ENCODE measurements around the gene HIRIP3. TPM values are rescaled to one million over a fixed set of nuclear protein-coding genes. Genes with fewer than 3 reads are reported as not detected.

The HIRIP3 gene
- total and polyA plus RNA-seq, 2 of the 13 experiments (the other 11 are each of a cell fraction or from before 2014, with no cell fraction given) = 12.6 to 17.2 TPM

GRCh38 chr16:29951625-29952365 is 43.6 kb downstream of the HIRIP3 start:
- peaks cover 0 to 10% of the 10 kb centered on the region in 2 experiments; a peak in 1 of 5 replicates for H3K27me3 ChIP-seq (ENCODE audit: control insufficient read depth in 1 of 2, insufficient read depth in 2 of 2, low read length in 2 of 2)
- H3K4me3 ChIP-seq (replicated peaks in 1 of 3; ENCODE audit: insufficient read depth in 1 of 3, low read depth in 2 of 3, low read length in 3 of 3) = no peak overlapping the region
- no TSS peak for BruUV-seq (replicated peaks)
- no peak for FAIRE-seq
- no peaks in the 10 kb centered on the region for H3K79me2 ChIP-seq (ENCODE audit: insufficient read depth, low read length)
- in situ Hi-C loops (cut with HindIII; ENCODE audit: extremely low pct_ligation_motif_present, low pct_unique_long_range_greater_than_20kb) = no loop called here
- no peaks in the 10 kb centered on the region for H4K20me1 ChIP-seq (ENCODE audit: insufficient read depth, low read length)
- 36% methylated on average over 8 of the region's 8 CpGs for WGBS (ENCODE audit: low lambda C conversion rate)
- no peak for DNase-seq (ENCODE audit: low spot score)
- H3K4me1 ChIP-seq (ENCODE audit: insufficient read depth, low read length) = peaks cover 12% of the 10 kb centered on the region
- H3K27ac ChIP-seq (ENCODE audit: extremely low read length, insufficient read depth, low read length) = no peak overlapping the region
- intact Hi-C loops (cut with micrococcal nuclease; ENCODE audit: unreplicated experiment) = no loop called here
- POLR2A ChIA-PET = interaction anchor here (1.4 to 2.5 kb wide), 3 partner anchors 10 to 26 kb away, joined by 3 to 9 read pairs (median 4); partner anchors contain the start of genes KCTD13 and TMEM219
- peaks cover 8% of the 10 kb centered on the region; the same call in 1 of the 2 replicates for H3K9me3 ChIP-seq (ENCODE audit: low read length)
- ATAC-seq = peak; percentile 92
- no peak overlapping the region for H2AFZ ChIP-seq (ENCODE audit: low read length)
- H3K9ac ChIP-seq (ENCODE audit: insufficient read depth, low read depth, low read length) = no peak overlapping the region
- CTCF ChIA-PET (ENCODE audit: low intra/inter-chr PET ratio, low total read pairs) = no interaction called here
- H3K4me2 ChIP-seq (ENCODE audit: low read depth, low read length) = no peak overlapping the region
- no peaks in the 10 kb centered on the region for H3K36me3 ChIP-seq (replicated peaks in 1 of 2; ENCODE audit: control insufficient read depth in 1 of 2, insufficient read depth in 2 of 2, low read length in 2 of 2)
- TF ChIP-seq SOX6 (IDR thresholded peaks at IDR 0.05) (no peak), SOX6 (CRISPR knock-in tag; IDR thresholded peaks at IDR 0.05) (no peak), ZNF276 (CRISPR knock-in tag; IDR thresholded peaks at IDR 0.05; ENCODE audit: low read depth) (no peak), HDAC2 (CRISPR knock-in tag; IDR thresholded peaks at IDR 0.05) (no peak), E2F2 (CRISPR knock-in tag; IDR thresholded peaks at IDR 0.05; ENCODE audit: borderline replicate concordance) (no peak), RXRA (CRISPR knock-in tag; IDR thresholded peaks at IDR 0.05) (0 out of 2 replicates have a peak, but pooled peaks have one; percentile 16), IRF9 (CRISPR knock-in tag; IDR thresholded peaks at IDR 0.05; ENCODE audit: borderline replicate concordance) (no peak), AHR (CRISPR knock-in tag; IDR thresholded peaks at IDR 0.05) (no peak), GABPA (IDR thresholded peaks at IDR 0.05; ENCODE audit: low read depth, low read length) (no peak), GABPA (CRISPR knock-in tag; IDR thresholded peaks at IDR 0.05; ENCODE audit: low read depth) (no peak), RAD21 (CRISPR knock-in tag; IDR thresholded peaks at IDR 0.05) (0 out of 2 replicates have a peak, but pooled peaks have one; percentile 17), HDAC6 (IDR thresholded peaks at IDR 0.05; ENCODE audit: low read depth, low read length) (no peak), NCOA1 (CRISPR knock-in tag; IDR thresholded peaks at IDR 0.05) (no peak), TFDP2 (CRISPR knock-in tag; IDR thresholded peaks at IDR 0.05) (no peak), ZNF687 (CRISPR knock-in tag; IDR thresholded peaks at IDR 0.05) (0 out of 2 replicates have a peak, but pooled peaks have one; percentile 14)

Measured in HepG2 (cell line).